GM12891 (cell line): Measurements from ENCODE around the gene ATRNL1.

Experiments used
- PAX5 ChIP-seq: IDR thresholded peaks from 2 replicates; pipeline ENCODE4 v1.6.1; 2011; ENCODE audit warnings: low read length, moderate library complexity, mild to moderate bottlenecking; ENCODE audit not compliant: insufficient read depth, severe bottlenecking
- POLR2A ChIP-seq: IDR thresholded peaks from 2 replicates; pipeline ENCODE4 v1.6.1; 2011; ENCODE audit warnings: low read depth, low read length, control low read depth
- POLR2AphosphoS5 ChIP-seq: IDR thresholded peaks from 2 replicates; pipeline ENCODE4 v1.6.1; 2011; ENCODE audit warnings: low read depth, low read length, control low read depth
- POU2F2 ChIP-seq: IDR thresholded peaks from 2 replicates; pipeline ENCODE4 v1.6.1; 2011; ENCODE audit warnings: low read depth, mild to moderate bottlenecking, control low read depth, low read length, moderate library complexity
- TAF1 ChIP-seq: IDR thresholded peaks from 2 replicates; pipeline ENCODE4 v1.6.1; 2011; ENCODE audit warnings: low read depth, low read length, control low read depth

DNA sequence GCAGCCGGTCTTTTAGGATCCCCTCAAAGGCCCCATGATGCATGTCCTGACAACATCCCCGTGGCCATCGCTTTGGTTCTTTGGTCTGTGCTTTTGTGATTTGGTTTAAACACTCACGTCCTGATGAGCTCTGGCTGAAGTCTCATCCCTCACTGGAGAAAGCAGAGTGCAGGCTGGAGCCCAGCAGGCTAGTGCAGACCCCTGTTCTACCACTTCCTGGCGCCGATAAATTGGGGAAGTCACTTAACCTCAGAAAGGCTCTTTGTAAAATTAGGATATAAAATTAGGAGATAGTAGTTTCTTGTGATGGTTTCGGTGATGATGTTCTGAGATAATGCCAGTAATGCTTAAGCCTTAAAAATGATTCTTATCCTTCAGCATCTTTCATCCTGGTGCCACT, 872.2 kb downstream of the ATRNL1 start:
- TF ChIP-seq POLR2AphosphoS5 (no peak), POLR2A (no peak), TAF1 (no peak), PAX5 (no peak), POU2F2 (no peak)
